A549 treated with DMSO at 1 μM for 4 hours (cell line): ENCODE data around the gene RANBP1. TPM values are rescaled to one million over a fixed set of nuclear protein-coding genes. Genes with fewer than 3 reads are reported as not detected.

Experiments
- total RNA-seq: library from RNA; stranded (reverse); fragments of 200-300 nt; extraction: Qiagen RNA extraction; gene quantifications from 5 replicates; pipeline ENCODE4 v1.2.3, GENCODE V29; 2022; ENCODE audit warnings: low read depth

Gene RANBP1
- 242 to 297 TPM (median 287 TPM) in 5 replicates for total RNA-seq

GRCh38 chr22:20115691-20116375 is at the start of gene RANBP1:
RANBP1 (plus strand) TSS chr22:20116104; CDS start chr22:20116185, 81 bp downstream.

GRCh38 chr22:20079745-20080444 is 36.0 kb upstream of the RANBP1 start, which contains the start of gene DGCR8:
DGCR8 (plus strand) TSS chr22:20080241; CDS start chr22:20085964, 5,723 bp downstream.

GRCh38 chr22:20116951-20117632 is 1.2 kb downstream of the RANBP1 start, which contains the start of gene TRMT2A:
TRMT2A (minus strand) TSS chr22:20117226; CDS start chr22:20116906, 320 bp downstream.

GRCh38 chr22:20131597-20131858 is 15.6 kb downstream of the RANBP1 start, which contains the start of gene ZDHHC8:
ZDHHC8 (plus strand) TSS chr22:20131804; CDS start chr22:20131948, 144 bp downstream.

GRCh38 chr22:20150381-20151275 is 34.7 kb downstream of the RANBP1 start, which contains the start of gene CCDC188:
CCDC188 (minus strand) TSS chr22:20151055; CDS start chr22:20150986, 69 bp downstream.

Other genes starting within 250 kb of the RANBP1 start
- gene COMT, start 174.3 kb upstream of the RANBP1 start, total RNA-seq = 130 to 158 TPM (median 152 TPM) in 5 replicates
- gene TXNRD2, start 174.3 kb upstream of the RANBP1 start, total RNA-seq = 30.6 to 39.8 TPM (median 34.1 TPM) in 5 replicates
- gene ARVCF, start 99.3 kb upstream of the RANBP1 start, total RNA-seq = 1.9 to 2.7 TPM (median 2.3 TPM) in 5 replicates
- gene TANGO2, start 95.0 kb upstream of the RANBP1 start, total RNA-seq = 12.7 to 29.8 TPM (median 16.7 TPM) in 5 replicates
- 21.2 to 21.7 TPM (median 21.4 TPM) in 5 replicates for gene DGCR8, start 35.9 kb upstream of the RANBP1 start, total RNA-seq
- gene TRMT2A, start 1.1 kb downstream of the RANBP1 start, total RNA-seq = 17.0 to 31.9 TPM (median 26.6 TPM) in 5 replicates
- gene ZDHHC8, start 15.7 kb downstream of the RANBP1 start, total RNA-seq = 22.4 to 33.7 TPM (median 29.6 TPM) in 5 replicates
- not detected in 5 replicates for gene CCDC188, start 35.0 kb downstream of the RANBP1 start, total RNA-seq
- 5.5 to 10.0 TPM (median 8.8 TPM) in 5 replicates for gene RTN4R, start 152.2 kb downstream of the RANBP1 start, total RNA-seq
- 29.5 to 45.3 TPM (median 40.4 TPM) in 5 replicates for gene DGCR6L, start 204.0 kb downstream of the RANBP1 start, total RNA-seq